B cell (primary cell): ENCODE data around the gene CD44.

Experiments
- EZH2 ChIP-seq: IDR thresholded peaks from 2 replicates; pipeline ENCODE4 v1.6.1; 2012; ENCODE audit warnings: borderline replicate concordance, low read depth, mild to moderate bottlenecking, moderate library complexity, low read length; ENCODE audit not compliant: insufficient read depth, poor library complexity, severe bottlenecking
- TF ChIP-seq, protein P1 (sequence below): fragments of 200-600 bp; IDR thresholded peaks from one replicate; pipeline ENCODE4 v1.8.0; 2022; ENCODE audit warnings: antibody characterized with exemption, mild to moderate bottlenecking

DNA sequence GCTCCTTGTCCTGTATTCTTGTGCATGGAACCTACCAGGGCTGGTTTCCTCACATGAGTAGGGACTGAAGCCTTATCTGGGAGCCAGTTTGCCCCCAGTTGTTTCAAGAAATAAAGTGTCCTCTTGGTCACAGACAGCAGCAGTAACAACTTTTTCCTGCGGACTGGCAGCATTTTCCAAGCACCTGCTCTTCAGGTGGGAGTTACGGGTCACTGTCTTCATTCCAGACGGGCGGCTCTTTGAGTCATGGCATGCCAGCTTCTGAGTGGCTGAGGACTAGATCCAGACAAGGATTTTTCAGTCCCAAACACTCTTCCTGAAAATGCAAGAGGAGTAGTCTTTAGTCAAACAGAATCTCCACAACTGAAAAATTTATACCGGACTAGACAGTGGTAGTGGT lies 2.7 kb upstream of the CD44 start:
- TF ChIP-seq, protein P1, sequence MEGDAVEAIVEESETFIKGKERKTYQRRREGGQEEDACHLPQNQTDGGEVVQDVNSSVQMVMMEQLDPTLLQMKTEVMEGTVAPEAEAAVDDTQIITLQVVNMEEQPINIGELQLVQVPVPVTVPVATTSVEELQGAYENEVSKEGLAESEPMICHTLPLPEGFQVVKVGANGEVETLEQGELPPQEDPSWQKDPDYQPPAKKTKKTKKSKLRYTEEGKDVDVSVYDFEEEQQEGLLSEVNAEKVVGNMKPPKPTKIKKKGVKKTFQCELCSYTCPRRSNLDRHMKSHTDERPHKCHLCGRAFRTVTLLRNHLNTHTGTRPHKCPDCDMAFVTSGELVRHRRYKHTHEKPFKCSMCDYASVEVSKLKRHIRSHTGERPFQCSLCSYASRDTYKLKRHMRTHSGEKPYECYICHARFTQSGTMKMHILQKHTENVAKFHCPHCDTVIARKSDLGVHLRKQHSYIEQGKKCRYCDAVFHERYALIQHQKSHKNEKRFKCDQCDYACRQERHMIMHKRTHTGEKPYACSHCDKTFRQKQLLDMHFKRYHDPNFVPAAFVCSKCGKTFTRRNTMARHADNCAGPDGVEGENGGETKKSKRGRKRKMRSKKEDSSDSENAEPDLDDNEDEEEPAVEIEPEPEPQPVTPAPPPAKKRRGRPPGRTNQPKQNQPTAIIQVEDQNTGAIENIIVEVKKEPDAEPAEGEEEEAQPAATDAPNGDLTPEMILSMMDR, result no peak
- no peak for TF ChIP-seq EZH2
